ENCODE results near the gene TNFRSF17. TPM values are rescaled to one million over a fixed set of nuclear protein-coding genes. Genes with fewer than 3 reads are reported as not detected.
A peak's percentile ranks its signal among the peaks of the same experiment; 100 is the strongest.
"Not testable (repeated sequence)": the region's sequence is repeated elsewhere in the genome, so short reads cannot be mapped to it uniquely, and the experiment has no call there.

Gene TNFRSF17
- total RNA-seq, 2 donors from 2014 or later, result not detected

DNA sequence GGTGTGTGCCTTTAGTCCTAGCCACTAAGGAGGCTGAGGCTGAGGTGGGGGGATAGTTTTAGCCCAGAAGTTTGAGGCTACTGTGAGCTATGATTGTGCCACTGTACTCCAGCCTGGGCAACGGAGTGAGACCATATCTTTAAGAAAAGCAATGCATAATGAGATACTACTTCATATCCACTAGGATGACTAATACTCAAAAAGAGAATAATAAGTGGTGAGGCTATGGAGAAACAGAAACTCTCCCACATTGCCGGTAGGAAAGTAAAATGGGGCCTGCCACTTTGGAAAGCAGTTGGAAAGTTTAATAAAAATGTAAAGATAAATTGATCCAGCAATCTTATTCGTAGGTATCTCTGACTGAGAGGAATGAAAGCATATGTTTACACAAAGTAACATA, 18.6 kb upstream of the TNFRSF17 start:
- Histone ChIP-seq H3K4me3 (no peak overlapping the region), H3K4me1 (no peaks in the 10 kb centered on the region), H3K36me3 (no peaks in the 10 kb centered on the region), H3K27ac (no peak overlapping the region), H3K9me3 (no peaks in the 10 kb centered on the region), H3K27me3 (no peaks in the 10 kb centered on the region)
- no peak for DNase-seq (ENCODE audit: low spot score)
- TF ChIP-seq CTCF (IDR thresholded peaks at IDR 0.05), result no peak

DNA sequence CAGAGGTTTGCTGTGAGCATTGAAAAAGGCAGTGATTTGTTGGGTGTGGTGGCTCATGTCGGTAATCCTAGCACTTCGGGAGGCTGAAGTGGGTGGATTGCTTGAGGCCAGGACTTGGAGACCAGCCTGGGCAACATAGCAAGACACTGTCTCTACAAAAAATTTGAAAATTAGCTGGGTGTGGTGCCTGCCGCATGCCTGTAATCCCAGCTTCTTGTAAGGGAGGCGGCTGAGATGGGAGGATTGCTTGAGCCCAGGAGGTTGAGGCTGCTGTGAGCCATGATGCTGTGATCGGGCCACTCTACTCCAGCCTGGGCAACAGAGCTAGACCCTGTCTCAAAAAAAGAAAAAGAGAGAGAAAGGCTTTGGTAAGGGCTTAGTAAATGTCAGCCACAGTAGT, 16.2 kb upstream of the TNFRSF17 start:
- no peak for TF ChIP-seq CTCF (IDR thresholded peaks at IDR 0.05)
- H3K27ac ChIP-seq, result no peak overlapping the region
- H3K36me3 ChIP-seq, result no peaks in the 10 kb centered on the region
- no peak overlapping the region for H3K4me3 ChIP-seq
- H3K27me3 ChIP-seq, result no peaks in the 10 kb centered on the region
- H3K4me1 ChIP-seq, result no peaks in the 10 kb centered on the region
- DNase-seq (ENCODE audit: low spot score), result no peak
- no peaks in the 10 kb centered on the region for H3K9me3 ChIP-seq

- no peak for DNase-seq (ENCODE audit: low spot score)
- no peak overlapping the region for H3K27ac ChIP-seq
- TF ChIP-seq CTCF (IDR thresholded peaks at IDR 0.05), result peak in 1 of 2 donors; percentile 56
These were observed 15.5 kb upstream of the TNFRSF17 start for GRCh38 chr16:11949527-11949926.

GRCh38 chr16:11950388-11950787, 14.6 kb upstream of the TNFRSF17 start:
- Histone ChIP-seq H3K27me3 (no peaks in the 10 kb centered on the region), H3K36me3 (no peaks in the 10 kb centered on the region), H3K9me3 (no peaks in the 10 kb centered on the region), H3K4me3 (no peak overlapping the region), H3K4me1 (no peaks in the 10 kb centered on the region), H3K27ac (no peak overlapping the region)
- no peak for DNase-seq (ENCODE audit: low spot score)
- TF ChIP-seq CTCF (IDR thresholded peaks at IDR 0.05), result no peak

More at GRCh38 chr16:11949527-11949926, 15.5 kb upstream of the TNFRSF17 start:
- no peaks in the 10 kb centered on the region for H3K9me3 ChIP-seq
- no peak overlapping the region for H3K4me3 ChIP-seq
- H3K36me3 ChIP-seq, result no peaks in the 10 kb centered on the region
- H3K27me3 ChIP-seq, result no peaks in the 10 kb centered on the region
- H3K4me1 ChIP-seq, result no peaks in the 10 kb centered on the region

- not testable (repeated sequence) for H3K27ac ChIP-seq; DNase-seq (ENCODE audit: low spot score)
These were observed 11.4 kb upstream of the TNFRSF17 start for GRCh38 chr16:11953576-11953975.

DNA sequence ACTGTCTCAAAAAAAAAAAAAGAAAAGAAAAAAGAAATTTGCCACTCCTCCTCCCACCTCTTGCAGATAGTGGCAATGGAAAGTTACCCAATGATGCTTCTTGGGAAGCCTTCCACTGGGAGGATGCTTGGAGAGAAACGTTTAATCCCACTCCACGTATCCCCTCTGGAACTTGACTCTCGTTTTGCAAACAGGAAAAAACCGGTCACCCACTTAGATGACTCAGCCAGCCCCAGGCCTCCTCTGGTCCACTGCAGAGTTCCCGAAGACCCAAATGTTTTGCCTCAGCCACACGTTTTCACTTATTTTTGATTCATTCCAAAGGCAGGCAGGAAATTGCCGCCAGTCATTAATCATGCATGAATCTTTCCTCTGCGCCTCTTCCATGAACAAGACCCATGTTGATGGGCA, 9.3 kb upstream of the TNFRSF17 start:
- H3K27ac ChIP-seq, result no peak overlapping the region

More at GRCh38 chr16:11953576-11953975, 11.4 kb upstream of the TNFRSF17 start:
- not testable (repeated sequence) for H3K4me1 ChIP-seq, H3K27me3 ChIP-seq, H3K4me3 ChIP-seq, H3K9me3 ChIP-seq, H3K36me3 ChIP-seq

More for the DNA sequence above, 9.3 kb upstream of the TNFRSF17 start:
- Histone ChIP-seq H3K4me1 (no peaks in the 10 kb centered on the region), H3K36me3 (no peaks in the 10 kb centered on the region), H3K4me3 (no peak overlapping the region), H3K27me3 (no peaks in the 10 kb centered on the region), H3K9me3 (no peaks in the 10 kb centered on the region)
- DNase-seq (ENCODE audit: low spot score), result no peak
- TF ChIP-seq CTCF (IDR thresholded peaks at IDR 0.05), result no peak

Measured in right atrium auricular region (tissue), 2 donors.